Measurements from ENCODE around the gene SCAF4.

GRCh38 chr21:31753949-31754707, 22.2 kb upstream of the SCAF4 start:
- no peak for TF ChIP-seq CEBPB (IDR thresholded peaks at IDR 0.05)
- TF ChIP-seq EGR1 (IDR thresholded peaks at IDR 0.05): no peak
- TF ChIP-seq TCF12 (IDR thresholded peaks at IDR 0.05; ENCODE audit: low read depth): no peak
